ENCODE measurements around the gene ITPR3. TPM values are rescaled to one million over a fixed set of nuclear protein-coding genes. Genes with fewer than 3 reads are reported as not detected.
A peak's percentile ranks its signal among the peaks of the same experiment; 100 is the strongest.

Gene ITPR3
- total RNA-seq, 1 experiment from 2014 or later = 103 TPM

GRCh38 chr6:33663028-33663427, 41.9 kb downstream of the ITPR3 start:
- intact Hi-C loops (cut with micrococcal nuclease) = no loop called here
- H3K9ac ChIP-seq (ENCODE audit: low read length) = no peak overlapping the region
- no peak overlapping the region for H3K27ac ChIP-seq (ENCODE audit: low read depth, low read length)
- H3K27me3 ChIP-seq (ENCODE audit: insufficient read depth, low read length) = no peaks in the 10 kb centered on the region
- peaks cover 0 to under 1% of the 10 kb centered on the region in 2 experiments; a peak in 1 of 4 replicates for H3K4me1 ChIP-seq (ENCODE audit: control insufficient read depth in 1 of 2, insufficient read depth in 2 of 2, low read length in 2 of 2)
- ChIA-PET RAD21 (ENCODE audit: low non-redundant PET in 1 of 2, low total read pairs in 2 of 2, uncharacterized antibody in 2 of 2, unreplicated experiment in 2 of 2) (no interaction called here), POLR2A (no interaction called here), CTCF (no interaction called here)
- no peak overlapping the region for H2AFZ ChIP-seq (ENCODE audit: low read depth, low read length, poor library complexity, severe bottlenecking)
- no peaks in the 10 kb centered on the region for H4K20me1 ChIP-seq (ENCODE audit: insufficient read depth)
- no peak for DNase-seq (ENCODE audit: low read depth, low spot score)
- peaks cover 28 to 29% of the 10 kb centered on the region in 2 experiments; a peak in 3 of 4 replicates for H3K36me3 ChIP-seq (ENCODE audit: control insufficient read depth in 1 of 2, insufficient read depth in 2 of 2, low read length in 2 of 2)
- no peaks in the 10 kb centered on the region for H3K79me2 ChIP-seq (ENCODE audit: insufficient read depth, low read length)
- H3K9me3 ChIP-seq (ENCODE audit: control insufficient read depth in 1 of 2, insufficient read depth in 1 of 2, low read depth in 1 of 2, low read length in 2 of 2) = no peaks in the 10 kb centered on the region
- no peak overlapping the region for H3K4me2 ChIP-seq (ENCODE audit: low read length)
- no peaks in the 10 kb centered on the region for H3K9me2 ChIP-seq (ENCODE audit: insufficient read depth)
- H3K4me3 ChIP-seq (replicated peaks in 1 of 2; ENCODE audit: low read depth in 1 of 2, low read length in 2 of 2) = no peak overlapping the region
- ATAC-seq = peak; percentile 10; the same call in 1 of the 2 replicates
- no TSS peak for BruUV-seq (replicated peaks)
- TF ChIP-seq EZH2phosphoT487 (IDR thresholded peaks at IDR 0.05; ENCODE audit: borderline replicate concordance) (no peak), JUND (IDR thresholded peaks at IDR 0.05) (no peak), SRF (IDR thresholded peaks at IDR 0.05; ENCODE audit: low read depth) (no peak), FOSL1 (IDR thresholded peaks at IDR 0.05; ENCODE audit: low read depth) (no peak), SP1 (IDR thresholded peaks at IDR 0.05; ENCODE audit: low read depth) (no peak), YY1 (IDR thresholded peaks at IDR 0.05; ENCODE audit: extremely low read depth, insufficient replicate concordance, low read depth, low read length) (no peak), EGR1 (IDR thresholded peaks at IDR 0.05; ENCODE audit: low read depth) (no peak), REST (IDR thresholded peaks at IDR 0.05; ENCODE audit: low read depth) (no peak), ZFX (IDR thresholded peaks at IDR 0.05) (no peak), ELF1 (IDR thresholded peaks at IDR 0.05; ENCODE audit: borderline replicate concordance, low read depth) (no peak), EZH2 (IDR thresholded peaks at IDR 0.05) (no peak), CTCF (IDR thresholded peaks at IDR 0.05 in 2 of 3, conservative IDR thresholded peaks at IDR 0.05 in 1 of 3; ENCODE audit: borderline replicate concordance in 1 of 3, insufficient read depth in 1 of 3, low read depth in 2 of 3, low read length in 2 of 3) (no peak)
